CD4-positive, alpha-beta T cell (primary cell): Measurements from ENCODE around the gene ALK. TPM values are rescaled to one million over a fixed set of nuclear protein-coding genes. Genes with fewer than 3 reads are reported as not detected.

Experiments used
- ATAC-seq: fragments of 200-7000 bp; cut with Tn5 transposase; one replicate; pipeline ENCODE4 v1.10.0; 2022; ENCODE audit warnings: mild to moderate bottlenecking; ENCODE audit not compliant: poor library complexity
- CTCF ChIA-PET: fragments of 350-600 bp; sonication (Branson Sonifier 250); formaldehyde crosslinking; loops from one replicate; lab custom pipeline; 2021; ENCODE audit warnings: antibody characterized with exemption, inconsistent platforms; lab: Charles Lee
- POLR2A ChIA-PET: fragments of 350-600 bp; sonication (Branson Sonifier 250); formaldehyde crosslinking; loops from one replicate; lab custom pipeline; 2021; ENCODE audit warnings: antibody characterized with exemption, inconsistent platforms; lab: Charles Lee
- DNase-seq, 14 experiments: peaks; one replicate each; pipeline ENCODE4 v3.0.0-alpha.2; 2013 to 2020; ENCODE audit warnings: mixed read lengths in 2 of 14
- H3K27ac ChIP-seq, 2 donors: one replicate each; pipeline versions ENCODE4 v1.5.1 to v1.7.0; 2013; ENCODE audit warnings: low read length in 2 of 2, low read depth in 1 of 2, mild to moderate bottlenecking in 1 of 2
- H3K27me3 ChIP-seq, 2 experiments: 1 replicate in 1 of 2; 2 replicates in 1 of 2; pipeline versions ENCODE4 v1.6.1 to v1.7.0; 2013; ENCODE audit warnings: low read length in 2 of 2, control low read depth in 1 of 2, mild to moderate bottlenecking in 1 of 2, moderate library complexity in 1 of 2; ENCODE audit not compliant: insufficient read depth in 2 of 2, control insufficient read depth in 1 of 2
- H3K36me3 ChIP-seq: one replicate; pipeline ENCODE4 v1.6.1; 2013; ENCODE audit warnings: low read length, control low read depth; ENCODE audit not compliant: insufficient read depth
- H3K4me1 ChIP-seq: one replicate; pipeline ENCODE4 v1.6.1; 2013; ENCODE audit warnings: low read length, control low read depth; ENCODE audit not compliant: insufficient read depth
- H3K4me3 ChIP-seq: one replicate; pipeline ENCODE4 v1.5.1; 2013; ENCODE audit warnings: mild to moderate bottlenecking, low read length, moderate library complexity
- H3K9me3 ChIP-seq, 2 experiments: 1 replicate in 1 of 2; 2 replicates in 1 of 2; pipeline versions ENCODE4 v1.6.1 to v1.7.0; 2013; ENCODE audit warnings: low read length in 2 of 2, mild to moderate bottlenecking in 2 of 2, control low read depth in 1 of 2, moderate library complexity in 1 of 2; ENCODE audit not compliant: control insufficient read depth in 1 of 2, insufficient read depth in 1 of 2
- H3K27ac Mint-ChIP-seq: one replicate; pipeline ENCODE4 v1.8.0; 2020; ENCODE audit warnings: mixed read lengths
- H3K27me3 Mint-ChIP-seq: one replicate; pipeline ENCODE4 v1.8.0; 2021; ENCODE audit warnings: mixed read lengths
- H3K36me3 Mint-ChIP-seq: one replicate; pipeline ENCODE4 v1.8.0; 2021; ENCODE audit warnings: low read depth, mixed read lengths
- H3K4me1 Mint-ChIP-seq: one replicate; pipeline ENCODE4 v1.8.0; 2021; ENCODE audit warnings: low read depth, mixed read lengths
- H3K4me3 Mint-ChIP-seq: one replicate; pipeline ENCODE4 v1.8.0; 2020; ENCODE audit warnings: mild to moderate bottlenecking, mixed read lengths
- H3K9me3 Mint-ChIP-seq: one replicate; pipeline ENCODE4 v1.8.0; 2020; ENCODE audit warnings: mixed read lengths
- intact Hi-C, 2 experiments: fragments of 100-400 bp; cut with DNase I in 1 of 2; cut with micrococcal nuclease in 1 of 2; formaldehyde crosslinking; loops; one replicate each; pipeline versions ENCODE4 v1.15.1 to v1.9.0; 2023 to 2025; cut with DNase I, micrococcal nuclease
- total RNA-seq, 174 experiments: library from RNA in 2 of 174; stranded (reverse) in 2 of 174; gene quantifications; one replicate each; pipeline ENCODE4 v1.2.3 and lab custom pipeline; 2021 to 2026
- TF ChIP-seq, protein P1 (sequence below): fragments of 200-600 bp; IDR thresholded peaks from one replicate; pipeline ENCODE4 v1.8.0; 2022; ENCODE audit warnings: antibody characterized with exemption, mild to moderate bottlenecking

The ALK gene
- total RNA-seq, 2 experiments from 2014 or later: not detected

- CTCF ChIA-PET: no interaction called here
Measured at GRCh38 chr2:29615183-29615582, 306.2 kb downstream of the ALK start.

GRCh38 chr2:29614295-29614830 lies 307.0 kb downstream of the ALK start:
- ATAC-seq: no peak
- Mint-ChIP-seq H3K27me3 (peaks cover 38% of the 10 kb centered on the region), H3K4me1 (no peaks in the 10 kb centered on the region), H3K36me3 (no peaks in the 10 kb centered on the region), H3K27ac (no peak overlapping the region), H3K4me3 (no peak overlapping the region), H3K9me3 (no peaks in the 10 kb centered on the region)
- ChIA-PET POLR2A (no interaction called here), CTCF (interaction anchor here (0.7 kb wide), 1 partner anchor 15 kb away, joined by 3 read pairs; no protein-coding TSS in a partner anchor)
- Histone ChIP-seq H3K27me3 (peaks cover 6 to 17% of the 10 kb centered on the region in 2 experiments), H3K4me3 (no peak overlapping the region), H3K36me3 (no peaks in the 10 kb centered on the region), H3K27ac (no peak overlapping the region), H3K9me3 (peaks cover 0 to 4% of the 10 kb centered on the region in 2 experiments), H3K4me1 (no peaks in the 10 kb centered on the region)
- TF ChIP-seq, protein P1, sequence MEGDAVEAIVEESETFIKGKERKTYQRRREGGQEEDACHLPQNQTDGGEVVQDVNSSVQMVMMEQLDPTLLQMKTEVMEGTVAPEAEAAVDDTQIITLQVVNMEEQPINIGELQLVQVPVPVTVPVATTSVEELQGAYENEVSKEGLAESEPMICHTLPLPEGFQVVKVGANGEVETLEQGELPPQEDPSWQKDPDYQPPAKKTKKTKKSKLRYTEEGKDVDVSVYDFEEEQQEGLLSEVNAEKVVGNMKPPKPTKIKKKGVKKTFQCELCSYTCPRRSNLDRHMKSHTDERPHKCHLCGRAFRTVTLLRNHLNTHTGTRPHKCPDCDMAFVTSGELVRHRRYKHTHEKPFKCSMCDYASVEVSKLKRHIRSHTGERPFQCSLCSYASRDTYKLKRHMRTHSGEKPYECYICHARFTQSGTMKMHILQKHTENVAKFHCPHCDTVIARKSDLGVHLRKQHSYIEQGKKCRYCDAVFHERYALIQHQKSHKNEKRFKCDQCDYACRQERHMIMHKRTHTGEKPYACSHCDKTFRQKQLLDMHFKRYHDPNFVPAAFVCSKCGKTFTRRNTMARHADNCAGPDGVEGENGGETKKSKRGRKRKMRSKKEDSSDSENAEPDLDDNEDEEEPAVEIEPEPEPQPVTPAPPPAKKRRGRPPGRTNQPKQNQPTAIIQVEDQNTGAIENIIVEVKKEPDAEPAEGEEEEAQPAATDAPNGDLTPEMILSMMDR: no peak
- no peak for DNase-seq
- intact Hi-C loops: no loop called here

More at GRCh38 chr2:29615183-29615582, 306.2 kb downstream of the ALK start:
- H3K36me3 ChIP-seq: no peaks in the 10 kb centered on the region
- H3K4me1 ChIP-seq: no peaks in the 10 kb centered on the region
- no peak overlapping the region for H3K4me3 ChIP-seq
- intact Hi-C loops: no loop called here
- H3K27ac Mint-ChIP-seq: no peak overlapping the region
- no peaks in the 10 kb centered on the region for H3K36me3 Mint-ChIP-seq
- no peak overlapping the region for H3K27ac ChIP-seq
- H3K27me3 Mint-ChIP-seq: peaks cover 38% of the 10 kb centered on the region
- TF ChIP-seq, protein P1: no peak
- no peak overlapping the region for H3K4me3 Mint-ChIP-seq
- ATAC-seq: no peak
- H3K27me3 ChIP-seq: peaks cover 6 to 17% of the 10 kb centered on the region in 2 experiments
- no peaks in the 10 kb centered on the region for H3K9me3 Mint-ChIP-seq
- no peaks in the 10 kb centered on the region for H3K4me1 Mint-ChIP-seq
- no peak for DNase-seq
- peaks cover 0 to 4% of the 10 kb centered on the region in 2 experiments for H3K9me3 ChIP-seq
- POLR2A ChIA-PET: no interaction called here

DNA sequence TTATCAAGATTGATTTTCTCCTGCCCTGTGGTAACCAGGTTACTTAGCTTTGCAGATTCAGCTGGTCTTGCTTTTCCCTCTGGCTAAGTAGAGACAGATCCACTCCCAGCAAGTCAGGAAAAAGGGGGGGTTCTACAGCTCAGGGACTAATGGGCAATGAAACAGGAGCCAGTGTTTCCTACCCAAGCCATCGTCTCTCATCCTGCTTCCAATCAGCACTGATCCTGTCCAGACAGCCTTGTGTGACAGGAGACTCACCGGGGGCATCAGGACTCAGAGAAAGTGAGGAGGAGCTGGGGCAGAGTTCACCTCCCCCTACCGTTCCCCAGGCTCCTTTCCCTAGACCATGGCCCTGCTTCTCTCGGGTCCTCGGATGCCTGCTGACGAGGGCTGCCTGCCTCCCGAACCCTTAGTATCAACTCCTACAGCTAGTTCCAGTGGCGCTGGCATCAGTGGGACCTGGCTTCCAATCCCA lies 307.6 kb downstream of the ALK start:
- DNase-seq: no peak
- Histone ChIP-seq H3K4me1 (no peaks in the 10 kb centered on the region), H3K27me3 (peaks cover 6 to 17% of the 10 kb centered on the region in 2 experiments), H3K9me3 (peaks cover 0 to 4% of the 10 kb centered on the region in 2 experiments), H3K27ac (no peak overlapping the region), H3K4me3 (no peak overlapping the region), H3K36me3 (no peaks in the 10 kb centered on the region)
- Mint-ChIP-seq H3K27me3 (peaks cover 38% of the 10 kb centered on the region), H3K36me3 (no peaks in the 10 kb centered on the region), H3K4me3 (no peak overlapping the region), H3K9me3 (no peaks in the 10 kb centered on the region), H3K27ac (no peak overlapping the region), H3K4me1 (no peaks in the 10 kb centered on the region)
- intact Hi-C loops: no loop called here
- POLR2A ChIA-PET: no interaction called here
- ATAC-seq: no peak
- CTCF ChIA-PET: interaction anchor here (0.7 kb wide), 1 partner anchor 15 kb away, joined by 3 read pairs; no protein-coding TSS in a partner anchor
- TF ChIP-seq, protein P1: no peak
